ENCODE results near the gene RFNG.

Gene RFNG, protein sequence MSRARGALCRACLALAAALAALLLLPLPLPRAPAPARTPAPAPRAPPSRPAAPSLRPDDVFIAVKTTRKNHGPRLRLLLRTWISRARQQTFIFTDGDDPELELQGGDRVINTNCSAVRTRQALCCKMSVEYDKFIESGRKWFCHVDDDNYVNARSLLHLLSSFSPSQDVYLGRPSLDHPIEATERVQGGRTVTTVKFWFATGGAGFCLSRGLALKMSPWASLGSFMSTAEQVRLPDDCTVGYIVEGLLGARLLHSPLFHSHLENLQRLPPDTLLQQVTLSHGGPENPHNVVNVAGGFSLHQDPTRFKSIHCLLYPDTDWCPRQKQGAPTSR

DNA sequence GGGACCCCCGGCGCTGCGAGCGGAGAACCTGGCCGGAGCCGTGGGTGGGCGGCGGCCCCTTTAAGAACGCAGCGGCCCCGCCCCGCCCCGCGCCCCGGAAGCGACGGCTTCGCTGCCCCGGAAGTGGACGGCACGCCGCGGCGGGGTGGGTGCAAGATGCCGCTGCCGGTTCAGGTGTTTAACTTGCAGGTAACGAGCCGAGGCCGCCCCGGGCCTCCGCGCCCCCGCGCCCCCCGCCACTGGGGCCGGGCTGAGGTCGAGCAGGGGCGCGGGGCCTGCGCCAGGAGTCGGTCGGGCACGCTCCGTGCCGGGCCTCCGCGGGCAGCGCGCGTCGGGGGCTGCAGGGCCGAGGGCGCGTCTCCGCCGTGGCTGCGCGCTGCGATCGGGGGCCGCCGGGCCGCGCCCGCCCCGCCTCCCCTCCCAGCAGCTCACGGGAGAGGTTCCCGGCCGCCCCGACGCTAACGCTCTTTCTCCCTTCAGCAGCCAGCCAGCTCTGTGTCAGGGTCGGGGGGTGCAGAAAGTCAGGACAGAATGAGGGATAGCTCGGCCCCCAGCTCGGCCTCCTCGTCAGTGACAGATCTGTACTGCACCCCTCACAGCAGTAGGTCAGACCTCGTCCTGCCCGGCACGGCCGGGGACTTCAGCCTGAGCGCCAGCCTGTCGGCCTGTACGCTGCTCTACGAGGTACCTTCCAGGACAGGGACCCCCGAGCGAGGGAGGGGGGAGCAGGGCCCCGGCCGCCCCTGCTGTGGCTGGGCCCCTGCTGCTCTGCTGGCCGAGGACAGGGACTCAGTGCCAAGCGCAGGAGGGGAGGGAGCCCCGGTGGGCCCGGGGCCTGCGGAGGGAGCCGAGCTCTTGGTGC lies at the start of gene RFNG, which contains the start of gene GPS1:
TSS of gene RFNG (minus strand) at position 36 of the 862 bp plus-strand sequence. CDS start 45 bp downstream, outside the sequence.
TSS of gene GPS1 (plus strand) at position 123 of the 862 bp plus-strand sequence. CDS start at position 157, 34 bp downstream.
- peak in 1 of 2 experiments; percentile 45 for DNase-seq

DNA sequence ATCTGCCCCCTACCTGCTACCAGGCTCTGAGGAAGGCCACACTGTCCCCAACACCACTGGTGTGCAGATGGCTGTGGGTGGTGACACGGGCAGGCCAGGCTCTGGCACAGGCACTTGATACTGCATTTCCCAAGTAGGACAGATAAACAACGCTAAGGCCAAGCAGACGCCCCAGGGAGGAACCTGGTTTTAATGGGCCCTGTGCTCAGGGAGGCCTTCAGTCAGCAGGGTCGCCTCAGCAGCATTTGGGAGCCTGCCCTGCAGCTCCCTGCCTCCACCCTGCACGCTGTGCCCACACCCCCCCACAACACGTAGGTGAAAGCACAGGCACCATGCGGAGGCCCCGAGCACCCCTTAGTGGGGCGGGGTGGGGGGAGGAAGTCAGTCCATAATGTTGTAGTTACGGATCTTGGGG lies 49.7 kb upstream of the RFNG start:
- no peak for DNase-seq

DNA sequence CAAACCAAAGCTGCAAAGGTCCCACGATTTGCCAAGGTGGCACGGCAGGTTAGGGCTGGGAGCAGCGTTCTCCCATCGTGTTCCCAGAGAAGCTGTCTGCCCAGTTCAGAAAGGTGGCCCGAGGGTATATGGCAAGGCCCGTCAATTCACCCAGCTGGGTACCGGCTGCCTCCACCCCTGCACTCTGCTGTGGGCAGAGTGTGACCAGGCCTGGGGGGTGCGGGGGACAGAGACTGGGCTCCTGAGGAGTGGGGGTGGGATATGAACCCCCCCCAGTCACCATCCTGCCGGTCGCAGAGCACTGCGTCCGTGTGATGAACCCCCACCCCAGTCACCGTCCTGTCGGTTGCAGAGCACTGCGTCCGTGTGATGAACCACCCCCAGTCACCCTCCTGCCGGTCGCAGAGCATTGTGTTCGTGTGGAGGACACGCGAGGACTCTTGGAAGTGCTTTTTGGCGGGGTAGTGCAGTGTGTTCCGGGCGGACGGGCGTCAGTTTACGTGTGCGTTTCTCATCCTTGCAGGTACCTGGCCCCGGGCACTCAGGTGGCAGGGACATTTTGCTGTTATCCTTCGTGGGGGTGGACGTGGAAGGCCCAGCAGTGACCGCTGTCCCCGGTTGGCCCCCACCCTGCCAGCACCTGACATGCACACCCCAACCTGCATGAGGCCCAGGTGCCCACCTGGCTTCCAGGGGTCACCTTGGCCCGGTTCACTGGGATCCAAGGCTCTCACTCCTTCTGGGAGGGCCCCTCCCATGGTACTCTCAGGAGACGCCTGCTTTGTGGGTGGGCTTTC lies 49.1 kb upstream of the RFNG start:
- DNase-seq: no peak

GRCh38 chr17:82098939-82099763 lies 47.5 kb upstream of the RFNG start:
- peak in 1 of 2 experiments; percentile 38 for DNase-seq

DNA sequence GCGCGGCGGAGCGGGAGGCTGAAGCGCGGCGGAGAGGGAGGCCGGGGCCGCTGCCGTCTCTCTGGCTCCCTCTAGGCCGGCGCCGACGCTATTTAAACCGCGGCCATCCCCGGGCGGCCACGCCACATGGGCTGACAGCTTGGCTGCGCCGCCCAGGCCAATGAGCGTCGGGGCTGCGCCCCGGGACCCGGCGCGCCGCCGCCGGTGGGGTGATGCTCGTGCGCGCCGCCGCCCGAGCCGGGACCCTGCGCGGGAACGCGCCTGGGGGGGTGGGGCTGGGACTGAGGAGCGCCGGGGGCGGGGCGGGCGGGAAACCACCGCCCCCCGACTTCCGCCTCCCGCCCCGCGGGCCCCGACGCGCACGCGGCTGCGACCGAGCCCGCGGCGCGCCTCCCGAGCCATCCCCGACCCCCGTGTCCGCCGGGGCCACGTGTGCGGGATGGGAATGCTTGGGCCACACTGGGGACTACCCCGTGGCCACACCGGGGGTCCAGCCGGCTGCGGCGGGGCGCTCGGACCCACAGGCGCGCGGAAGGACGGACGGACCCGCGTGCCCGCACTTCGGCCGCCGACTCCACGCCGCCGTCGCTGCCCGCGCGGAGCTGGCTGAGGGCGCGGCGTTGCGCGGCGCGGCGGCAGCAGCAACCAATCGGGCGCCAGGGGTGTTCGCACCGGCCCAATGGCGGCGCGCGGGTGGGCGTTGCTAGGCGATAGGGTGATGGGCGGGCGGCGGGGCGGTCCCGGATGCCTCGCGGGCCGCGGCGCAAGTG lies 46.7 kb upstream of the RFNG start, which contains the start of gene FASN:
TSS of gene FASN (minus strand) at position 68 of the 770 bp plus-strand sequence. CDS start 1,791 bp downstream, outside the sequence.
- peak; percentile 78 to 89 for DNase-seq

GRCh38 chr17:82097919-82098168 lies 46.2 kb upstream of the RFNG start:
- no peak for DNase-seq

- DNase-seq: no peak
Observed at GRCh38 chr17:82097184-82097918, 45.7 kb upstream of the RFNG start.

- DNase-seq: no peak
Observed at GRCh38 chr17:82096709-82097183, 45.1 kb upstream of the RFNG start.

DNA sequence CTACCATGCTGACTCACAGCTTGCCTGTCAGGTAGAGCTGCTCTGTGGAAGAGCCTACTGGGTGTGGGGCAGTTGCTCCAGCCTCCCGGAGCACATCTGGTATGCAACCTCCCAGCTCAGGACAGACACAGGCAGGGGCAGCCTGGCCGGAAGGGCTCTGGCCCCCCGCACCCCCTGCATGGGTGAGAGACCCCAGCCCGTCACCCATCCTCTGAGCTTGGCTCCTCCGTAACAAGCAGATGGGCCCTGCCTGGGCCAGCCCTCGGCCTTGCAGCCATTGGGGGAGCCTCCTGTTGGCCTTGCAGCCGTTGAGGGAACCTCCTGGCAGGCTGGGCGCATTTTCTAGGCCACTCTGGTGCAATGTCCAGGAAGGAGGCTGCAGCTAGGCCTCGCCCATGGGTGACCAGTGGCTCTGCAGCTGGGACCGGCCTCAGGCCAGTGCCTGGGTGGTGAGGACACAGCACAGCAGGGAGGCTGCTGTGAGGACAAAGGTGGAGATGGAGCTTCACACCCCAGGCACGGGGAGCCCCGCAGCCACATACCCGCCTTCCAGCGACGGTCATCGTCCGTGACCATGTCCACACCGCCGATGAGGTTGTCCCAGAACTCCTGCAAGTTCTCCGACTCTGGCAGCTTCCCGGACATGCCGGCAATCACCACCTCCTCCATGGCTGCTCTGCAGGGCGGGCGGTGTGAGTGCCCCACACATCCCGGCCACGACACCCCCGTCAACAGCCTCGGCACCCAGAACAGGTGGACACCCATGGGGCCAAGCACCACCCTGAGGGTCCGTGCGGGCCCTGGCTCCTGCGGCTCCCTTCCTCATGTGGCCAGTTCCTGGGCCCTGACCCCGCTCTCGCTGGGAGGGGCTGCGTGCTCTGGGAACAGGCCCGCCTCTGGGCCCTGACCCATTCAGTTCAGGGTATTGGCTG lies 44.4 kb upstream of the RFNG start:
- DNase-seq: no peak

- no peak for DNase-seq
Observed at GRCh38 chr17:82094931-82095776, 43.5 kb upstream of the RFNG start.

DNA sequence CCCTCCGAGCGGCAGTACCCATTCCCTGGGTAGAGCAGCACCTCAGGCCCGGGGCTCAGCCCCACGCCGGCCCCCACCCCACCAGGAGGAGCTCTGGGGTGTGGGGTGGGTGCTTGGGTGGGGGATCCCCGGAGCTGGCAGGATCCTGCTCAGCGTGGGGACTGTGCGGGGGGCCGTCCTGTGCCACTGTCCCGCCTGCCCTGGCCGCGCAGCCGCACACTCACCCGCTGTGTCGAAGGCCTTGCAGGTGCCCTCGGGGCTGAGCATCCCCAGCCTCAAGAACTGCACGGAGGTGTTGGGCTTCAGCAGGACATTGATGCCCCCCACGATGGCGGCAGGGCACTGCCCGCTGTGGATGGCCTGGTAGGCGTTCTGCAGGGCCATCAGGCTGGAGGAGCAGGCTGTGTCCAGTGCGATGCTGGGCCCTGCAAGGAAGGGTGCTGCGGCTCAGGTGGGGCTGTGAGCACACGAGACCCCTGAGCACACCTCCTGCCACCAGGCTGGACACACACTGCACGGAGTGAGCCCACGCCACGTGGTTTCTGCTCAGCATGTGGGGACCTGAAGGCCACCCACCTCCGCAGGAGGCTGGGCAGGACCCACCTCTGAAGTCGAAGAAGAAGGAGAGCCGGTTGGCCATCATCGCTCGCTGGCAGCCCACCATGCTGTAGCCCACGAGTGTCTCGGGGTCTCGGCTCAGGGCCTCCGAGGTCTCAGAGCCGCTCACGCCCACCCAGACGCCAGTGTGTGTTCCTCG lies 41.6 kb upstream of the RFNG start:
- no peak for DNase-seq

- no peak for DNase-seq
Observed at GRCh38 chr17:82092628-82092994, 41.0 kb upstream of the RFNG start.

- DNase-seq: no peak
Observed at GRCh38 chr17:82092094-82092586, 40.5 kb upstream of the RFNG start.

DNA sequence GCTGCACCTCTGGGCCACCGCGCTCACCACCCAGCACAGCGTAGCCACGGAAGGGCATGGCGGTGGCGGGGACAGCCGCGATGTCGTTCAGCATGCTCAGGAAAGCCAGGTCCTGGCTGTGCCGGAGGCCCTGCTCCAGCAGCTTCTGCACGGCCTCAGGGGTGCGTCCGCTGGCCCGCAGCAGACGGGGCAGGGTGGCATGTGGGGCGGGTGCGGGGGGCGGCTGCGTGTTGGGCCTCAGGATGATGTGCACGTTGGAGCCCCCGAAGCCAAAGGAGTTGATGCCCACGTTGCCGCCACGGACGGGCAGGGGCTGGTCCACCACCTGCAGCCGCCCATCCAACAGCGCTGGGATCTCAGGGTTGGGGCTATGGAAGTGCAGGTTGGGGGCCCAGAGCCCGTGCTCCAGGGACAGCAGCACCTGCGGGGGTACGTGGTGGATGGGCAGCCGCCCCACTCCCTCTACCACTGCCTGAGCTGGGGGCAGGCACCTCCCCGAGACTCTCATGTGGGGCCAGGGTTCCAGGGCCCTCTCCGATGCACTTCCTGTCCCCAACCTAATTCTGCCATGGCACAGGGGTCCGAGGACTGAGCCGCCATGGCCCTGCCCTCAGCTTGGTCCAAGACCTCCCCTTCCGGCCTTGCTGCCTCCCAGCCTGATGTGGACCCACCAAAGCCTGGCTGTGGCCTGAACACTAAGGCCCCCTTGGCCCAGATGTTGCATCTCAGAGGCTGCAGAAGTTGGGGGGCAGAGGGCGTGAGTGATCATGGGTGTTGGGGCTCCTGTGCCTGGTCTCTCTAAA lies 39.9 kb upstream of the RFNG start:
- no peak for DNase-seq

DNA sequence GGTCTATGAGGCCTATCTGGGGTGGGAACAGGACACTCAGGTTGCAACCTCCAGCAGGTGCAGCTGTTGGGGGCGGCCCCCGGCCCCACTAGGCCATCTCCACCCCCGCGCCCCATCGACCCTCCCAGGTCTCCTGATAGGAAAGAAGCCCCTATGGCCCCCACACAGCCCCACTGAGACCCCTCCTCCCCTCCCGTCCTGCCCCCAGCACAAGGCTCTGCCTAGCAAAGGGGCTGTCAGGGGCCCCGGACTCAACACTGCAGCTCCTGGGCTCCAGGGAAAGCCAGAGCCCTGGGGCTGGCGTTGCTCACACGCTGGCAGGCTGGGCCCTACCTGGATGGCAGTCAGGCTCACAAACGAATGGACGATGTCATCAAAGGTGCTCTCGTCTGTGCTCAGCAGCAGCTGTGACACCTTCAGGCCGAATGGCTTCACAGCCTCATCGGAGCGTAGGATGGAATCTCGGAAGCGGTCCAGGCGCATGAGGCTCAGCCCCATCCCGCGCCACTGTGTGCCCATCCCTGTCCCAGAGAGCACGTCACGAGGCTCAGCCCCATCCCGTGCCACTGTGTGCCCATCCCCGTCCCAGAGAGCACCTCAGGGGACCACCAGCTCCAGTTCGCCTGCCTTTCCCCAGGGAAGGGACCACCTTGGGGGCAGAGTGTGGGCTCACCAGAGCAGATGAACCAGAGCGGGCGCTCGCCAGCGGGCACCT lies 39.1 kb upstream of the RFNG start:
- DNase-seq: no peak

Data from SW 1271 (cell line).